GM19328 (cell line): Measurements from ENCODE around the gene VWA1.
"Not testable (repeated sequence)": the region's sequence is repeated elsewhere in the genome, so short reads cannot be mapped to it uniquely, and the experiment has no call there.

Source experiments
- ATAC-seq: cut with Tn5 transposase; IDR thresholded peaks from one replicate; pipeline ENCODE4 v1.9.1; 2021; ENCODE audit warnings: mild to moderate bottlenecking, moderate library complexity; ENCODE audit not compliant: unreplicated experiment

The VWA1 gene

DNA sequence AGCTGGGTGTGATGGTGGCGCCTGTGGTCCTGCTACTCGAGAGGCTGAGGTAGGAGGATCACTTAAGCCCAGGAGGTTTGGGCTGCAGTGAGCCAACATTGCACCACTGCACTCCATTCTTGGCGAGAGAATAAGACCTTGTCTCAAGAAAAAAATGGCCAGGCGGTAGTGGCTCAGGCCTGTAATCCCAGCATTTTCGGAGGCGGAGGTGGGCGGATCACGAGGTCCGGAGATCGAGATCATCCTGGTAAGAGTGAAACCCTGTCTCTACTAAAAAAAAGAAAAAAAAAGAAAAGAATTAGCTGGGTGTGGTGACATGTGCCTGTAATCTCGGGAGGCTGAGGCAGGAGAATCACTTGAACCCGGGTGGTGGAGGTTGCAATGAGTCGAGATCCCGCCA, 47.4 kb downstream of the VWA1 start:
- no peak for ATAC-seq

DNA sequence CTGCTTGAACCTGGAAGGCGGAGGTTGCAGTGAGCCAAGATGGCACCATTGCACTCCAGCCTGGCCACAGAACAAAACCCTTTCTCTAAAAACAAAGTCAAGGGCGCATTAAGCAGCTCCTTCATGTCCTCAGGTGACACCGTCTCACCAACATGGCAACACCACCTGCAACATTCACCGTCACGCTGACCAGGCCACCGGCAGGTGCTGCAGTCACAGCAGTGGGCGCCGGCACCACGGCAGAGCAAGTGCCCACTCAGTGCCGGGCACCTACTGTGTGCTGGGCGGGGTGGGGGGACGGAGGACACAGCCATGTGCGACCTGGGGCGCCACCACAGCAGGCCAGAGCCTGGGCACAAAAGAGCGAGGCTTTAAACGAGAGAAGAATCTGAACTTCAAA, 48.2 kb downstream of the VWA1 start:
- ATAC-seq = no peak

- not testable (repeated sequence) for ATAC-seq
These were observed 49.7 kb downstream of the VWA1 start for GRCh38 chr1:1484976-1485750.

DNA sequence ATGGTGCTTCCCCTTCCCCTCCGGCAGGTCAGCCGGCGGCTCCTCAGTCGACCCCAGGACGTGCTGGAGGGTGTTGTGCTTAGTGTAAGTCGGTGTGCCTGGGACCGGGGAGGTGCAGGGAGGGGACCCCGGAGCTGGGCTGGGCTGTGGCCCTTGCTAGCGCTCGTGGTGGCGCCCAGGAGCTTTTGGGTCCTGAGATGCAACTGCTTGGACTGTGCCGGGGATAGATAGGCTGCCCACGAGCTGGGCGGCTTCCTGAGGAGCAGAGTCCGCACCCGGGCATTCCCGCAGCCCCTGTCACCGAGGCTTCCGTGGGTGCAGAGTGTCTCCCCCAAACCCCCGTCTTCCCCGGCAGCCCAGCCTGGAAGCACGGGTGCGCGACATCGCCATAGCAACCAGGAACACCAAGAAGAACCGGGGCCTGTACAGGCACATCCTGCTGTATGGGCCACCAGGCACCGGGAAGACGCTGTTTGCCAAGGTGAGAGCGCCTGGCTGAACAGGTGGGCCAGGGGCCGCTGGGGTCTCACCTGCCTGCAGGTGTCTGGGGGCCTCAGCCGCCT, 50.3 kb downstream of the VWA1 start:
- not testable (repeated sequence) for ATAC-seq

DNA sequence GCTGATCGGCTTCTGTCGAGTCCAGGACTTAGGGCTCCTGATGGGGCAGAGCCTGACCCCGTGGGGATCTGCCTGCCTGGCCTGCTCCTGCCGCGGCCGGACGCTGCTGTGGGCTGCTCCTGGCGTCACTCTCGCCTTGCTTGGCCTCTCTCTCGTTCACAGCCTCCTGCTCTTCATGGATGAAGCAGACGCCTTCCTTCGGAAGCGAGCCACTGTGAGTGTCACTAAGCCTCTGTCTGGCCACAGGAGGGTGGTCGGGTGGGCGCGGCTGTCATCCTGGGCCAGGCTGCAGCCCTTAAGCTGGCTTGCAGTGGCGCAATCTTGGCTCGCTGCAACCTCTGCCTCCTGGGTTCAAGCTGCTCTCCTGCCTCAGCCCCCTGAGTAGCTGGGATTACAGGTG, 52.2 kb downstream of the VWA1 start:
- ATAC-seq = no peak

DNA sequence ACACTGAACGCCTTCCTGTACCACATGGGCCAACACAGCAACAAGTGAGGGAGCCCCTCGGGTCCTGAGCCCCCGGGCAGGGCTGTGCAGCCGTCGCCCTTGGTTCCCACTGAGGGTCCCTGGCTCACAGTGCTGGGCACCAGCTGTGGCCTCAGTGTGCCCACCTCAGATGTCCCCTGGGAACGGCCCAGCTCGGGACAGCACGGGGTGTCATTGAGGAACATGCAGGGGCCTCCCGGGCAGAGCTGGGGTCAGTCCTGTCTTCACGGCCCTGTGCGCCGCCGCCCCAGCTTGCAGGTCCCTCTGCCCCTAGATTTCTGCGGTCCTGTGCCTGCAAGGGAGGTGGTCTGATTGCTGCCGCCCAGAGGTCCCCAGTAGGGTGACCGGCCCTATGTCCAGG, 53.7 kb downstream of the VWA1 start:
- no peak for ATAC-seq

DNA sequence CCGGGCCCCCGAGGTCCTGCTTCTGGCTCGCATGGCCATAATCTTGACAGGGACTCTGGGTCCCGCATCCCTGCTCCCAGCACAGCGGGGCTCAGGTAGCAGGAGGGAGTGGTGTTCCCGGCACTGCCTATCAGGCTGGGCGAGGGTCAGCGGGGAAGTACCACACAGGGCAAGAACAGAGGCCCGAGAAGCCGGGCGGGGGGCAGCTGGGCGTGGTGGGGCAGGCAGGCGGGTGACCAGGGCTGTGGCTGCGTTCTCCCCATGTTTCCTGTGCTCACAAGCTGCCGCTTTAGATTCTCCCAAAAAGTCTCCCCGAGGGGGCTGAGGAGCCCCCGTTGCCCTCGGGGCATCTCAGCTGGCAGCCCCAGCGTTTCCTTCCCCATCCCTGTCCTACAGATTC, 54.4 kb downstream of the VWA1 start:
- ATAC-seq = no peak

DNA sequence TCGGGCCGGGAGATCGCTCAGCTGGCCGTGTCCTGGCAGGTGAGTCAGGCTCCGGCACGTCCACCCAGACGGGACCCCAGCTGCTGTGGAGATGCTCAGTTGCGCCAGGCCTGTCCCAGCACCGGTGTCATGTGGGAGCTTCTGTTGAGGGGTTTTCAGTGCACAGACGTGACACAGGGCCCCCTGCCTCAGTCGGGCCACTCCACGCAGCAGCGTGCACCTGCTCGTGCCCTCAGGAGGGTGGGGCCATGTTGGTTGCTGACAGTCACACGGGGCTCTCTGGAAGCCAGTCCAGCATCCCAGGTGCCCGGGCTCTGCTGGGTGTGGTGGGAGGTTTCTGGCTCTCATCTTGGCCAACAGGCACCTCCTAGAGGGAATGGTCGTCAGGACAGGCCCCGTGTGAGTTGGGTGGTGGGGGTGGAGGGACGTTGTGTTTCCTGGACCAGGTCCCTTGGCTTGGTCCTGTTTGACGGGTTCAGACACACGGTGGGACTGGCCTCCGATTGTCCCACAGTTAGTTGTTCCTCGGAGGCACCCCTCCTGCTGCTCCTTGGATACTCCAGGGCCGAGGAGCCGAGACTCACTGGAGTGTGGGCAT, 55.2 kb downstream of the VWA1 start:
- ATAC-seq = no peak

- ATAC-seq = no peak
These were observed 56.1 kb downstream of the VWA1 start for GRCh38 chr1:1491601-1492000.
